DMS 273 (cell line): ENCODE results near the gene SCNN1G.
A peak's percentile ranks its signal among the peaks of the same experiment; 100 is the strongest.

Experiments
- DNase-seq: peaks from one replicate; lab custom pipeline; 2025; ENCODE audit not compliant: unreplicated experiment; lab: John Stamatoyannopoulos, UW

SCNN1G gene

DNA sequence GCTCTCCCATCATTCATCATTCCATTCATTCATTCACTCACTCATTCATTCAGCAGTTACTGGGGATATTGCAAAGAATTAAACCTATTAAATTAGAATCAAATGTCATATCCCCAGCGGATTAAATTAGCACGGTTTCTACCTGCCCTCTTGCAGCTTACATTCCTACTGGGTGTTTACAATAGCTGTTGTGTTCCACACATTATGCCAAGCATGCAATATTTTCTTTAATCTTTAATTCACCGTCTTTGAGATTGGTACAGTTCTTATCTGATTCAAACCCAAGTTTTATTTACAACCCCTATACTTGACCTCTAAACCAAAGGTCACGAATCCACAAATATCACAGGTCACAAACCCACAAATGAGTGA is 32.6 kb upstream of the SCNN1G start:
- DNase-seq = no peak

DNA sequence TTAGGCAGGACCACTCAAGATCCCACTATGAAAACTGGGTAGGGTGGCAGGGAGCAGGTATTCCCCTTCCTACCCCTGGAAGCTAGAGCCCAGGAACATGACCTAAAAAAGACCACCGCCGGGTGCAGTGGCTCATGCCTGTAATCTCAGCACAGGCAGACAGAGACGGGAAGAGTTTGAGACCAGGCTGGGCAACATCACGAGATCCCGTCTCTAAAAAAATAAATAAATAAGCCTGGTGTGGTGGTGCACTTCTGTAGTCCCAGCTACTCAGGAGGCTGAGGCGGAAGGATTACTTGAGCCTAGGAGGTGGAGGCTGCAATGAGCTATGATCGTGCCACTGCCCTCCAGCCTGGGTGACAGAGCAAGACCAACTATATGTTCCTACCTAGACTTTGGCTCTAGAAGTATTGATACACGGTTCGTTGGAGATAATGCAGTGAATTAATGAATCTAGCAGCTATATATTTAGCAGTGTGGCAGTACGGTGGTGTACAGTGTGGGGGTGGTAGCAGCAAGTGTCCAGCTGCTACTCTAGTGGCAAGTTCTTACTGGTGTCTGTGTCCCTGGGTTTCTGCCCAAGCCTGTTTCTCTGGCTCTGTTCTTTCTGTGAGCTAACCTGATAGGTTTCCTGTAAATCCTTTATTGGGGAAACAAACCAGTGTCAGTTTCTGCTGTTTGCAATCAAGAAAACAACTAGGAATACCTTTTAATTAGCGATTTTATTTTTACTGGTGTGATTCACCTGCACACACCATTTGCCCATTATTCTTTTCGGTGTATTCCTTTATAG is 30.0 kb upstream of the SCNN1G start:
- peak; percentile 33 for DNase-seq

DNA sequence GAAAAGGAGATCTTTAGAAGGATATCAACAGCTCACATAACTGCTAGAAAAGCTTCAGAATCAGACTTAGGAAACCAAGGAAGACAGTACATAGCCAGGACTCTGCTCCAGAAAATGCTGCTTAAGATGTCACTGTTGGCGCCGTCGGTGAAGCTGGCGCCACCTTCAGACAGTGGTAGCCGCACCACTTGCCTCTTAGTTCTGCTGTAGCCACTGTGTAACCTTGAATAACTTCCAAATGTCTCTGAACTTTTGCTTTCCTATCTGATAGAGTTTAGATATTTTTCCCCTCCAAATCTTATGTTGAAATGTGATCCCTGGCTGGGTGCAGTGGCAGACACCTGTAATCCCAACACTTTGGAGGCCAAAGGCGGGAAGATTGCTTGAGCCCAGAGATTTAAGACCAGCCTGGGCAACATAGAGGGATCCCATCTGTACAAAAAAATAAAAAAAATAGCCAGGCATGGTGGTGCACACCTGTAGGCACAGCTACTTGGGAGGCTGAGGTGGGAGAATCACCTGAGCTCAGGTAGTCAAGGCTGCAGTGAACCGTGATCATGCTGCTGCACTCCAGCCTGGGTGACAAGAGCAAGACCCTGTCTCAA is 27.0 kb upstream of the SCNN1G start:
- DNase-seq = peak; percentile 30

DNA sequence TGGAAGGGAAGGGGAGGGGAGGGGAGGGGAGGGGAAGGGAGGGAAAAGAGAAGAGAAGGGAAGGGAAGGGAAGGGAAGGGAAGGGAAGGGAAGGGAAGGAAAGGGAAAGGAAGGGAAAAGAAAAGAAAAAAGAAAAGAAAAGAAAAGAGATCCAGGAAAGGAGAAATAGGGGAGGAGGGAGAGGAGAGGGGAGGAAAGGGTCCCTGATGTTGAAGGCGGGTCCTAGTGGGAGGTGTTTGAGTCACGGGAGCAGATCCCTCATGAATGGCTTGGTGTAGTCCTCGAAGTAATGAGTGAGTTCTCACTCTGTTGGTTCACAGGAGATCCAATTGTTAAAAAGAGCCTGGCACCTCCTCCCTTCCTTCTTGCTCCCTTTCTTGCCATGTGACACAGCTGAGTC is 26.4 kb upstream of the SCNN1G start:
- no peak for DNase-seq

DNA sequence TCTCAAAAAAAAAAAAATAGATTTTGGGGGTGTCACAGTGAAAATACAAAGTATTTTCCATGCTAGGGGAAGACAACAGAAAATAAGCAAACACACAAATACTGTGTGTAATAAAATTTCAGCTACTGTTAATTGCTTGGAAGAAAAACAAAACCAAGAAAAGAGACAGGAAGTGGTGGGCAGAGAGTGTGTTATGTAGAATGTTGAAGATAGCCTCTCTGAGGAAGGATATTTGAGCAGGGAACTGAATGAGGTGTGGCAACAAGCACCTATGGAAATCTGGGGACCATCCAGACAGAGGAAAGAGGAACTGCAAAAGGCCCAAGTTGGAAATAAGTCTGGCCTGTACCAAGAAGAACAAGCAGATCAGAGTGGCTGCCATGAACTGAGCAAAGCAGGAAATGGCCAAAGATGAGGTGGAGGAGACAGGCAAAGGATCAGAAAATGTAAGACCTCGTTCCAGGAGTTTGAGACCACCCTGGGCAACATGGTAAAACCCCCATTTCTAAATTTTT is 25.5 kb upstream of the SCNN1G start:
- no peak for DNase-seq

DNA sequence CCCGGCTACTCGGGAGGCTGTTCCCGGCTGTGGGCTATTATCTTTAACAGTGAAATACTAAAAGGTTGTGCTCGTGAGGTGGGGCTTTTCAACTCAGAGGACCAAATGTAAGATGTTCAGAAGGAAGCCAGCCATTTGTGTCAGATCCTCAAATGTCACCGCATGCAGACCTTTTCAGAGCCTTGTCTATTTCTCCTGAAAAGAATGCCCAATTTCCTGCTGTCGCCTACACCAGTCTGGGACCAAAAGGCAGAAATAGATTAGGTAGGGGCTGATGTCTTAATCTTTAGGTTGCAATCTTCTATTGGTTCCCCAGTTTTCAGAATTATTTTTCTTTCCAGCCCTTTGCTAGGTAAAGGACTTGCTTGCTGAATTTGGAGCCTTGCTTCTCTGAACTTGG is 24.4 kb upstream of the SCNN1G start:
- DNase-seq = no peak

DNA sequence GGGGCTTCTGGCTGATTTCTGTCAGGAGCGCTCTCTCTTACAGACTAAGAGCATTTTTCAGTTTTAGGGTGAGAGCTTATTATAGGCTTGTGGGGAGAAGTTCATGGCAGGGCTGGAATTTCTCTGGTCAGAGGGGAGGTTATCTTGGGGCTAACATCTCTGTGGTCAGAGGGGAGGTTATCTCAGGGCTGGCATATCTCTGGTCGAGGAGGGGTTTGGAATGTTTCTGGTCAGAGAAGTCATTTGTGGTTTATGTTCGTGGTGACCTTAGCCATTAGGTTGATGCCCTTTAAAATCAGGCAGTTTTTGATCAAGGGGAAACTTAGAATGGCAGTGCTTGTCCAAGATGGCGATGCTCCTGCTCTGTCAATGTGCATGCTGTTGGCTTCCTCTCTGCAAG is 22.5 kb upstream of the SCNN1G start:
- DNase-seq = no peak

DNA sequence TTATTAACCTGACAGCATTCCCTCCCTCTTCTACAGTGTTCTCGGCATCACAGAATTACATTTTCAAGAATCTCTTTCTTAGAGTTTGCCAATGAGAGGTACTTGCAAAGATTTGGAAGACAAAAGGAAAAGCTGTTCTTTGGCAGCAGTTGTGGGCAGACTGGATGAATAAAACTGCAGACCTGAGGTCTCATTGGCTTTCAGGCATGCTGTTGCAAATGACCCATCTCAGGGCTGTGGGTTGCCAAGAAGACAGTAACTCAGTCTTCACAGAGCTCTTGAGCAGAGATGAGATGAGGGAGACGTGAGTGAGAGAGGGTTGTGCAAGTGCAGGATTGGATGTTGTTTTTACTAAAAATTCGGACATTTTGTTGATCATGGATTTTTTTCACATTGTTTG is 22.0 kb upstream of the SCNN1G start:
- no peak for DNase-seq

DNA sequence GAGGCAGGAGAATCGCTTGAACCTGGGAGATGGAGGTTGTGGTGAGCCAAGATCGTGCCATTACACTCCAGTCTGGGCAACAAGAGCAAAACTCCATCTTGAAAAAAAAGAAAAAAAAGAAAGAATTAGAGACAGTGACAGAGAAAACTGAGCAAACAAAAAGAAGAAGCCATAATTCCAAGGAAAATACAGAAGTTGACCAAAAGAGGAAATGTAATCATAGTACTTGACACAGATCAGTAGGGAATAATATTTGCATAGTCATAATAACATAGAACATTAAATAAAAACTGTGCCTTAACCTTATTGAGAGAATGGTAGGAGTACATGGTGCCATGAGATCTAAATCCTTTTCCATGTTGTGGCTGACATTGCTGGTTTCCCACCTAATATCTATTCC is 18.6 kb upstream of the SCNN1G start:
- no peak for DNase-seq

DNA sequence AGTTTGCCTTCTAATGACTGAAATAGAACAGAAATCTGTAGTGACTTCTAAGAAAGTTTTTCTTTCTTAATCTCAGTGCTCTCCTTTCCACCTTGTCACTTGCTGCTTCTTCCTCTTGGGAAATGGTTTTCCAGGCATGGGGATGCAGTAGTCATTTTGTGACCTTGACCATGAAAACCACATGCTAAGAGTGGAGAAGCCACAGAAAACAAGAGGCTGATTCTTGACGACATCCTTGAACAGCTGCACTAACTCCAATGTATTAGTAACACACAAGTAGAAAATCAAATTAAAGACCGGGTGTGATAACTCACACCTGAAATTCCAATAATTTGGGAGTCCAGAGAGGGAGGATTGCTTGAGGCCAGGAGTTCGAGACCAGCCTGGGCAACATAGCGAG is 17.8 kb upstream of the SCNN1G start:
- no peak for DNase-seq

DNA sequence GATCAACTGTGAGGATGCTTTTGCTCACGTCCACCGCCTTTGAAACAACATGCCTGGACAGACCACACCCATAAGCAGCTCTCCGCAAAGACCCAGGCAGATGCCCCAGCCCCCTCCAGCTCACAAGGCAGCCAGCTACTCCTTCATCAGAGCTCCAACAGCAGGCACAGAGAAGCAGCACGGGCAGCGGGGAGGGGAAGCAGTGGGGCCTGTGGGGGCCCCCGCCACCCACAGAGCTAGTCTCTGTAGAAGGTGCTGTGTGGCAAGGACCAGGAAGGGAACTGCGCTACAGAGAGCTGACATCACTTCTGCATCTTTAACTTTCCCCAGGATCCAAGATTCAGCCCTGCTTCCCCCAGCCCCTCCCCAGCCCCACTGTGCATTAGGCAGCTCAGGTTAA is 10.0 kb upstream of the SCNN1G start:
- DNase-seq = no peak

DNA sequence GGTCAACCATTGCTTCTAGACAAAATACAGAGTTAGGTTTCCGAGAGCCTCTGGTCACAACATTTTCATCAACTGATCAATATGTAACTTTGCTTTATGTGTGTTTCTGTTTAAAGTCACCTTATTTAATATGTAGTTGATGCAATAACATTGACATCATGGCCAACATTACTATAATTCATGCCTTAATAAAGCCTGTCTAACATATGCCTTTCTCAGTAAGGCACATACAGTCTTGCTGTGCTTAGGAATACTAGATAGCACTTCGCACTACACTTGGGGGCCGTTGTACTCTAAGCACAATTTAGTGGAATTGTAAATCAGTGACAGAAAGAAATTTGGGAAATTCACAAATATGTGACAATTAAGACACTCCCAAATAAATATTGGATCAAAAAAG is 9.6 kb upstream of the SCNN1G start:
- DNase-seq = no peak

DNA sequence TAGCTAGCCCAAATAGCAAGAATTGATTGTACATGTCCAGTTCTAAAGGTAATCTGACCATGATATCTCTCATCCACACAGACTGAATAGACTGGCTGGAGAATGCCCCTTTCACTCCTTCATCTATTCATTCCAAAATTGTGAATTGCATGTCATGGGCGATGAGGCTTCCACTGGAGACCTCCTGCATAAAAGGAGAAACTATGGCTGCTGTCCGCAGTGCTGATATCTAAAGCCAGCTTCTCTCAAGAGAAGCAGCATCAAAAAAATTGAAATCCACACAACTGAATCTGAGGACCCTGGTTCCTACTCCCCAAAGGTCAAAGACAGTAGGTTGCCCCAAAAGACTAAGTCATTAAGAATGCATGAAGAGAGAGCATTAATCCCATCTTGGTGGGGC is 7.9 kb upstream of the SCNN1G start:
- no peak for DNase-seq

DNA sequence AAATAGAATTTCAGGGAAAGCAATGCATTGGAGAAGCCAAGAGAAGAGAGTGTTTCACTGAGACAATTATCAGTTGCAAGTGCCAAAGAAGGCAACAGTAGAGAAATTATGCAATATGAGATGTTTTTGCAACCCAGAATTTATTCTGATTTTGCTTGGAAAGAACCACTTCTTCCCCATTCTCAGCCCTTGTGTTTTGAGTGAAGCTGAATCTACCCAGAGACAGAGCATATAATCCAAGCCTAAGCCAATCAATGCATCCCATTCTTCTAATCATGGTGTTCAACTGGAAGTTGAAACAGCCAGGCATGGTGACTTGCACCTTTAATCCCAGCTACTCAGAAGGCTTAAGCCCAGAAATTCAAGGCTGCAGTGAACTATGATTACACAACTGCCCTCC is 6.9 kb upstream of the SCNN1G start:
- DNase-seq = no peak

DNA sequence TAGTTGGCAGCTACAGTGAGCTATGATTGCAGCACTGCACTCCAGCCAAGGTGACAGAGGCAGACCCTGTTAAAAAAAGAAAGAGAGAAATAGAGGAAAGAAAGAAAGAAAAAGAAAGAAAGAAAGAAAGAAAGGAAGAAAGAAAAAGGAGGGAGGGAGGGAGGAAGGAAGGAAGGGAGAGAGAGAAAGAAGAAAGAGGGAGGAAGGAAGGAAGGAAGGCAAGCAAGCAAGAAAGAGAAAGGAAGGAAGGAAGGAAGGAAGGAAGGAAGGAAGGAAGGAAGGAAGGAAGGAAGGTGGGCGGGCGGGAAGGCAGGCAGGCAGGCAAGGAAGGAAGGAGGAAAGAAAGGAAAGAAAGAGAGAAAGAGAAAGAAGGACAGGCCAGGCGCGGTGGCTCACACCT is 1.0 kb upstream of the SCNN1G start:
- DNase-seq = no peak

DNA sequence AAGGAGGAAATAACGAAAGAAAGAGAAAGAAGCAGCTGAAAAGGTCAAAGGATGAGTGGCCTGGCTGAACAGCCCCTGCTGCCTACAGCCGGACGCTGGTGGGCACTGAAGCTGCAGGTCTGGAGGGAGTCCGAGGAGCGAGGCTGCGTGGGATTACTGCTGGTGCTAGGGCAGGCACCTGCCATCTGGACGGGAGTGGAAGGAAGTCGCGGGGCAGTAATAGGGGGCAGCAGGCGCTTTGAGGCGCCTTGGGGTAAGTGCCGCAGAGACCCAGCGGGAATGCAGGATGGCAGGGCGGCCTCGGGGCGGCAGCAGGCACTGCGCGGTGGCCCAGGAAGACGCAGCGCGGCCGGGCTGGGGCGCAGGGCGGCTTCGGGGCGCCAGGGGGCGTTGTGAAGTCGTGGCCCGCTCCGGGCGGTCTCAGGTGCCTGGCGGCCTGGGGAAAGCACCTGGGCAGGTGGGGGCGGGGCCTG is 303 bp upstream of the SCNN1G start:
- peak; percentile 90 for DNase-seq

DNA sequence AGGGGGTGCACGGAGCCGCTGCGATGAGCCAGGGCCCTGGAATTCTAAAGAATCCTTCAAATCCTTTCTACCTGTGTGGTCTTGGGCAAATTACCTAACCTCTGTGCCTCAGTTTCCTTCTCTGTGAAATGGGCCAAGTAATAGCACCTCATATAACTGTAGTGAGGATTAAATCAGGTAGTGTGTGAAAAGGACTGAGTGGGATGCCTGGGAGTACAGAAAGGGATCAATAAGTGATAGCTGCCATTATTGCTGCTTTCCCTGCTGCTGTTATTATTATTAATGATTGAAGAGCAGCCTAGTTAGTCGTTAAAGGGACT is 958 bp downstream of the SCNN1G start:
- DNase-seq = no peak

DNA sequence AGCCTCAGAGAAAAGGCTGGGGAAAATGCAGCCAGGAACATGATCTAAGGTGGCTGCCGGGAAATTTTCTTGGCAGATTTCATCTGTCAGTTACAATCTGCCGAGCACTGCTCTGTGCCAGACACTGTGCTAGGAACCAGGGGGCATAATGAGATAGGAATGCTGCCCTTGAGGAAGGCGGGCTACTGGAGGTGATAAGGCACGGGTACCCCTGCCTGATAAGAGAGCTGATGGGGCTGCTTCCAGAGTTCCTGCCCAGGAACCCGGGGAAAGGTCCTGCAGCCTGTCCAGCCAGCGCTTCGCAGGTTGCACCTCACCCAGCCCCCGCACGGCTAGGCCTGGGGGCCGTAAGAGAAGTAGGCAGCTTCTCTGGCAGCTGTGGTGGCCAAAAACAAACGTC is 3.1 kb downstream of the SCNN1G start:
- peak; percentile 66 for DNase-seq

DNA sequence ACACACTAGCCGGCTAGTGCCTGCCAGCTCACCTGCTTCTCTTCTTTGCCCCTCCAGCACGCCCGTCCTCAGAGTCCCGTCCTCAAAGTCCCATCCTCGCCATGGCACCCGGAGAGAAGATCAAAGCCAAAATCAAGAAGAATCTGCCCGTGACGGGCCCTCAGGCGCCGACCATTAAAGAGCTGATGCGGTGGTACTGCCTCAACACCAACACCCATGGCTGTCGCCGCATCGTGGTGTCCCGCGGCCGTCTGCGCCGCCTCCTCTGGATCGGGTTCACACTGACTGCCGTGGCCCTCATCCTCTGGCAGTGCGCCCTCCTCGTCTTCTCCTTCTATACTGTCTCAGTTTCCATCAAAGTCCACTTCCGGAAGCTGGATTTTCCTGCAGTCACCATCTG is 3.6 kb downstream of the SCNN1G start:
- peak; percentile 49 for DNase-seq

DNA sequence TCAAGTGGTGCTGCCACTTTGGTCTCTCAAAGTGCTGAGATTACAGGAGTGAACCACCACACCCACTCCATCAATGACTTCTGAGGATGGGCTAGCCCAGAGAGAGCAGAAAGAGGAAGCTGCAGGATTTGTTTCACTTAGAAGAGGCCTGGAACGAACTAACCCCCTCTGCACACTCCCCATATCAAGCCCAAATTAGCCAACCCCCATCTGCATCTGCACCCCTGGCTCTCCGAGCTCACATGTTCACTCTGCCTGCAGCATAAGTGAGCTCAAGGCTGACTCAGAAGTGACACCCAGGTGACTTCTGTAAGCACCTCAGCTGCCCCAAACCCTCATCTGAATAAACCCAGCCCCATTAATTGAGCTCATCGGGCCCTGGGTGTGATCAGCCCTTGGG is 4.8 kb downstream of the SCNN1G start:
- DNase-seq = no peak

DNA sequence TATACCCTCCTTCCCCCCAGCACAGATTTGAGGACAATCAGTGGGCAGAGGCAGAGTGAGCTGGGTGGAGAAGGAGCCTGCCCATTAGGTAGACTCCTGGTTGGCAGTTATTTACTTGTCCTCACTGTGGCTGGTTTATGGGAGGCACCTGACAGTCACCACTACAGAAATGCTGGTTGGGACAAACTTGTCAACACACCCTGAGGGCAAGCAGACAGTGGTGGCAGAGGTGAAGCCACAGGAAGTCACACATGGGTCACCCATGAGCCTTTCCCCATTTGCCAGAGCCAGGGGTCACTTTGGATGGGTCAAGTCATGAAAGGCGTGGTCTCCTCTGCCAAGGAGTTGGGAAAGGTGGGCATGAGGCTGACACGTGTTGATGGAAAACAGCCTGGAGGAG is 6.4 kb downstream of the SCNN1G start:
- DNase-seq = no peak

DNA sequence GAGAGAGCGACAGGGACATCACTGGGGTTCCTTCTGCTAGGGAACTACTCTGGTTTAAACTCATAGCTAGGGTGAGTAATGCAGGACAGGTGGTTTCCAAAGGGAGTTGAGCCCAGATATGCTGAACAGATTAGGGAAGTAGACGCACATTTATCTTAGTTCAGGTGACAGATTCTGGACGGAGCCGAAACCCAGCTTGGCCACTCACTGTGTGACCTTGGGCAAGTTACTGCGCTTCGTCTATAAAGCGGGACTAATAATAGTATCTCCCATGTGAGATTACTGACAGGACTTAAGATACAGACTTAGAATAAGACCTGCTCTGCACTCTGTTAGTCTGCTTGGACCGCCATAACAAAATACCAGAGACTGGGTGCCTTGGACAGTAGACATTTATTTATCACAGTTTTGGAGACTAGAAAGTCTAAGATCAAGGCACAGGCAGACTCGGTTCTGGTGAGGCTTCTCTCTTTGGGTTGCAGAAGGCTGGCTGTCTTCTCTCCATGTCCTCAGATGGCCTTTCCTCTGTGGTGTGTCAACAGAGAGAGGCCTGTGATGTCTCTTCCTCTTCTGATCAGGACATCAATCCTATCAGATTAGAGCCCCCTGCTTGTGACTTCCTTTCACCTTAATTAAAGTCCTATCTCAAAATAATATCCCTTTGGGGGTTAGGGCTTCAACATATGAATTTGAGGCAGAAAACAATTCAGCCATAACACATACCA is 12.1 kb downstream of the SCNN1G start:
- no peak for DNase-seq
